GM19043 (cell line): ENCODE results near the gene NME5.

Experiments used
- ATAC-seq: cut with Tn5 transposase; IDR thresholded peaks from one replicate; pipeline ENCODE4 v1.9.1; 2021; ENCODE audit warnings: low read depth; ENCODE audit not compliant: unreplicated experiment

NME5 gene

DNA sequence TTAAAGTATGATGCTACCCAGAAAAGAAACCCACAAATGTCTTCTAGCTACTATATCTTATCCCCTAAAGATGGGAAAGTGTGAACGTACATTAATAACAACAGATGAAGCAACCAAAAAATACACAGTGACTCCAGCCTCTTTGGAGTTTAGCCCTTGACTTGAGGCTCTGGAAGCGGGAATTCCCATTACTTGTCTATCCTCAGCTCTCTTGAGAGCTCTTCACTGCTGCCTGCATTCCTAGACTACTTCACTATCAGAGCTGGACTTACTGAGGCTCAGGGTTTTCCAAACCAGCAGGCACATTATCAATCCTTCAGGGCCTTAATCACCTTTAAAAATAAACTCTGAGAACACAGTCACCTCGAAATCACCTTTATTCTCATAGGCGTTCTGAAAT lies 1.0 kb upstream of the NME5 start:
- no peak for ATAC-seq

- no peak for ATAC-seq
Measured at GRCh38 chr5:138139781-138140090, 508 bp upstream of the NME5 start.

DNA sequence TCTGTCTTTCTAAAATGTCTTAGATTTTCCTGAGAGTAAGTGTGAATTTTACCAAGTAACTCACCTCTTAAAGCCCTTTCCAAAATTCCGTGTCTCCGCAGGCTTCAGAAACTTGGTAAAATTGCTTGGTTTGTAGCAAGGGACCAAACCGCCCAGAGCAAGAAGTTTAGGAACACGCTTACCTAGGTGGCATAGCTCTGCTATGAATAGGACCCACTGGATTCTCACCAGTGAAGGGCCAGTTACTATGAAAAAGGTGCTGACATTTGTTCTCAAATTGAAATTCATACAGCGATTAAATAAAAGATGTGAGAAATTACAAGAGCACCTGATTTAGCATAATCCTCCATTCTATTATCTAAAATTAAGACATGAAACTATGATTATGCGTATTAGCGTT lies 6.7 kb downstream of the NME5 start:
- ATAC-seq, result no peak

DNA sequence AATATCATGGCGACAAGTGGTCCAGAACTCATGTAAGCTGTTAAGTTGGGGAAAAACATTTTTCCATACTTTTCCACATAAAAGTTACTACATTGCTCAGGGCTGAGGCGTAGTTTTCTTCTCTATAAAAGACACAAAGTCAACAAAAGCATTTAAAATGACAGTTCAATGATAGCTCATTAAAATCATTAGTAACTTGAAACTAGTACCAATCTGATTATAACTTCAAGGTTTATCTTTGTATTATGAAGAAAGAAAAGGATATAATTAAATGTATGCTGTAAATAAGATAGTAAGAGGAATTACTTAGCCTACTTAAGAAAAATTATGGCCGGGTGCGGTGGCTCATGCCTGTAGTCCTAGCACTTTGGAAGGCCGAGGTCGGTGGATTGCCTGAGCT lies 9.9 kb downstream of the NME5 start:
- ATAC-seq, result no peak

DNA sequence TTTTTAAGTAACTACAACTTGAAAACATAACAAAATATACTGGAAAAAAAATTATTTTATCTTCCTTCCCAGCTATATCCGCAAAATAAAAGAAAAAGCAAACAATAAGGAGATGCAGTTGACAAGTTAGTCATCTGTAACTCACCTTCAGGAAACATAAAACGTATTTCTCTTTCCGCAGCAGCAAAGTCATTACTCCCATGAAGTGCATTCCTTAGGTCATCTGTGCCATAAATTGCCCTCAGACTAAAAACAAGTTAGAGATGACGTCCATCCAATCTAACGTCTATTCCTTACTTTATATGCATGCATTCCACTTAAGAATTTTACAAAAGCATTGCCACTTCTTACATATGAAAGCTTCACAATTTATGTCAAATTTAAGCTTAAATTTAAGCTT lies 10.9 kb downstream of the NME5 start:
- no peak for ATAC-seq

- no peak for ATAC-seq
Measured at GRCh38 chr5:138115254-138115653, 24.0 kb downstream of the NME5 start.

- no peak for ATAC-seq
Measured at GRCh38 chr5:138111937-138112336, 27.3 kb downstream of the NME5 start.

DNA sequence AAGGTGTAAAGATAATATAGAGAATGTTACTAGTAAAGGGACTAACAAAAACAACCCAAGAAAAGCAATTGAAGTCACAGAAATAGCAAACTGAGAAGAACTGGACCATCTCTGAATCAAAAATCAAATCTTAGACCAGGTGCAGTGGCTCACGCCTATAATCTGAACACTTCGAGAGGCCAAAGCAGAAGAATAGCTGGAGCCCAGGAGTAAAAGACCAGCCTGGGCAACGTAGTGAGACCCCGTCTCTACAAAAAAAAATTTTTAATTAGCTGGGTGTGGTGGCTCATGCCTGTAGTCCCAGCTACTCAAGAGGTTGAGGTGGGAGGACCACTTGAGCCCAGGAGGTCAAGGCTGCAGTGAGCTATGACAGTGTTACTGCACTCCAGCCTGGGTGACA lies 28.0 kb downstream of the NME5 start:
- no peak for ATAC-seq

DNA sequence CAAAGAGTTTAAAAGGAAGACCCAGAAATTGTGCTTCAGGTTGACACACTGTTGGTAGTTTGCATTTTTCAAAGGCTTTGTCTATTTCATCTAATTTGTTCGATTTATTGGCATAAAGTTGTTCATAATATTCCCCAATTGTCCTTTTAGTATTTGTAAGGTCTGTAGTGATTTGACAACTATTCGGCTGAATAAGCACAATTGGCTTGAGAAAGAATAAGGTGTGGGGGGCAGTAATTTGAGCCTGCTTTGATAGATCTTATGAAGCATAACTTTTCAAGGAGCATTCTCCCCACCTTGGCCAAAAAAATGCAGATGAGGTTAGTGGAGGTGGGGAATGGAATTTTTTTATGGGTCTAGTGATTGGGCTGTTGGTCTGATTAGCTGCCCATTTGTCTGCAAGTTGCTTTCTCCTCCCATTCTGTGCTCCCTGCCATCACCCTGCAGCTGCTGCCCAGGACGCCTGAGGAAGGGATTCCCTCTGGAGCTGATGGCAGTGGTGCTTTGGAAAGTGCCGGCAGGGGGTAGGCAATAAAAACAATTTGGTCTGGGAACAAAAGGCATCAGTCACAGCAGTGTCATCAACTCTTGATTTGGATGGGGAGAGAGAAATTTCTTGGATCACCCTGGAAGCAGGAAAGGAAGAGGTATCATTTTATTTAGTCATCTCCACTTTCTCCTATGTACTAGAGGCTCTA lies 28.8 kb downstream of the NME5 start:
- no peak for ATAC-seq

DNA sequence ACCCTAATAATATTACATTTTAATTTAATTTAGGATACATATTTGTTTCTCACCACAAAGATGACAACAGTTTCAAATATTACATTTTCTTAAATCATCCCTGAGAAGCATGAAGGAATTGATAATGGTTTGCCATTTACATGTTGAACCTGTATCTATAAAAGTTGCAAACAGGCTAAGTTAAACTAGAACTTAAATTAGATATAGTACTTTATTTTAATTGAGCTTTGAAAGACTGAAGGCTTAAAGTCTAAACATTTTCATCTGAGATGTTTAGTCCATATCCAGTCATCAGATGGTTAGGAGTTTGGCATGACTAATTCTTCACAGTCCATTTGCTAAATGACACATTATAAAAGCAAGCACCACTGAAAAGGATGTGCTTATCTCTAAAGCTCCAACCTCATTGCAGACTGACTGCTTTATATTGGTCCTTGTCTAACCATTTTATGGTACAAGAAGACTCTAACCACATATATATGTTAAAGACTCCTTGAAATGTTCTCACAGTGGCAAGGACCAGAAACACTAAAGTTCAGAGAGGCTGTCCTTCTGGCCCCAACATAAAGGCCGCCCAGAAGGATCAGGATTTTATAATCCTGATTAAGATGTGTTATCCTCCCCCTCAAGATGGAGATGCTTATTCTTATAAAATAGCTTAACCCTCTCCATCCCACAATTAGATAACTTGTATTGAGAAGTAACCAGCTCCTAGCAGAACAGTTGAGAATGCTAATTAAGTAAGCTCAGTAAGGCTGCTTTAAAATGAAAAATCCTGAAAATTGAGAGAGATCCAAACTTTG lies 29.6 kb downstream of the NME5 start:
- no peak for ATAC-seq

DNA sequence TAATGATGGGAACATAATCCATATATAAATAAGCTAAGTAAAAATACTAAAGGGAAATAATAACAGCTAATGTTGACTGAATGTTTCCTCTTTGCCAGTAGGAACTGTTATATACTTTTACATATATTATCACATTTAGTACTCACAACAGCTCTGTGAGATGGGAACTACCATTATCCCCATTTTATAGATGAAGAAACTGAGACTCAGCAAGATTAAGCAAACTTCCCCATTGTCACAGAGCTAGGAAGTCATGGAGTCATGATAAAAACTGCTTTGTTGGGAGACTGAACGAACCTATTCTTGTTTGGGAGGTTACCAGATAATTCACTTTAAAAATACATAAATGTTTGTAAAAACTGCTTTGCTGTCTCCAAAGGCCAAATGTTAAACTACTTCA lies 32.0 kb downstream of the NME5 start:
- ATAC-seq, result no peak

DNA sequence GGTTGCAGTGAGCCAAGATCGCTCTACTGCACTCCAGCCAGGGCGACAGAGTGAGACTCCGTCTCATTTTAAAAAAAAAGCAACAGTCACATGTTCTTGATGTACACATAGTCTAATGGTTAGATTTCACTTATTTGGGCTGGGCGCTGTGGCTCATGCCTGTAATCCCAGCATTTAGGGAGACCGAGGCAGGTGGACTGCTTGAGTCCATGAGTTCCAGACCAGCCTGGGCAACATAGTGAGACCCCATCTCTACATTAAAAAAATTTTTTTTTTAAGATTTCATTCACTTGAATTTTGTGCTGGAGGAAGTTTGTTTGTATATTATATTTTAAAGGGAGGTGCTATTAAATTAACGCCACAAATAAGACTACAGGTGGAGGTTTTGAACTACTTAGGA lies 33.5 kb downstream of the NME5 start:
- no peak for ATAC-seq

DNA sequence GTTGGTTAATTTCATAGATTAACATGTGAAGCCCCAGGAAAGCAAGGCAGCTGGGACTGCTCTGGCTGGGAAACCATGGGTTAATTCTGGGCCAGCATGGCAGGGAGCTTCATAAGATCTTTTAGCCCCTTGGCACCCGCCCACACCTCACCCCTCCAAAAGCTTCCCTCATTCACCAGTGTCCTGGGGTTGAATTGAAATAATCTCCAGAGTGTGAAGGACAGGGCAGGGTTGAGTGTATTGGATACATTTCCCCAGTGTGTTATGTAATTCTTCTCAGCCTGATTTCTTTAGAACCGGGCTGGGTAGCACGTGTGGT lies 36.0 kb downstream of the NME5 start:
- ATAC-seq, result no peak

- ATAC-seq, result no peak
Measured at GRCh38 chr5:138102454-138103318, 36.5 kb downstream of the NME5 start.

- no peak for ATAC-seq
Measured at GRCh38 chr5:138096997-138097828, 42.0 kb downstream of the NME5 start.

DNA sequence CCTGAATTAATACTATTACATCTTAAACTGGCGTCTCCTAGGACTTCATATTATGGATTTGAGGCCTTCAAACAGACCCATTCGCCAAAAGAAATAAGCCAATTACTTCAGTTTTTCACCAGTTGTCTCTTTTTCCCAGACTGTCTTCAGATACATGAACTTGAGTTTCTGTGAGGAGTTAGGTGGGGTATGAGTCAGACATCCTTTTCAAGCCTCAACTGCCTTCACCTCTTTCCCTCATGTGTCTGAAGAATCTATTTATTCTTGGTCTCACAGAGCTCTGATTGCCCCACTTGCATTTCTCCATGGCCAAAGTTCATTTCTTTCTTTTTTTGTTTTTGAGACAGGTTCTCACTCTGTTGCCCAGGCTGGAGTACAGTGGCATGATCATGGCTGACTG lies 42.9 kb downstream of the NME5 start:
- ATAC-seq, result no peak

DNA sequence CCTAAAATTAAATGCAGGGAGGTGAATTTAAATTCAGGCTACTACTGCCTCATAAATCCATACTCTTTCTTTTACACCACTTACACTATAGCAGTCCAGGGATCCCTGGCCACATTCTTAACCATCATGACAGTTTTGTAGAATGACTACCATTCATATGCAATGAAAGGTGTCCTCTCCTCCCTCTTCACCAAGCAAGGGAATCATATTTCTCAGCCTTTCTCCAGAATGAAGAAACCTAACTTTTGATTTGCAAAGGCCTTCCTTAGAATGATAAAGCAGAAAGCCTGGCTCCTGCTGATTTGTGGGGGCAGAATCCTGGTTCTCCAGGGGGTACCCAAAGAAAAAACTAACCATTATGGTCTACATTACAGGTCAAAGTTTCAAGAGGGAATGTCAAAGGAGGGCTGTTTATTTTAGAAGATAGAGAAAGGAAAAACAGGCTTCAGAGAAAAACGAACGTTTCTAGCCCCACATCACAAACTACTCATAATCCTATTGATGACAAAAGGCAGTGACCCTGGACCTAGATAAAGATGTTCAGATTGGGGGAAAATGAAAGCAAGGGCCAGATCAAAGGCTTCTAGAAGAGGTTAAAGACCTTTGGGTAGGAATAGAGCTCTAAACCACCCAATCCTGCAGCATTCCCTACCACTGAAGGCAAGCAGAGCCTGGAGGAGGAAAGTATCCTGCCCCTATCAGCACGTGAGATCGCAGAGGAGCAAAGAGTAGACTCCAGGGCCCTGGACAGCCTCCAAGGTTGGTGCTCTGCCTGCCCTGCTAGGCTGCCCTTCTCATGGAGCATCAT lies 43.9 kb downstream of the NME5 start:
- no peak for ATAC-seq

GRCh38 chr5:138093036-138093435 lies 46.2 kb downstream of the NME5 start:
- no peak for ATAC-seq

GRCh38 chr5:138092301-138092700 lies 46.9 kb downstream of the NME5 start:
- no peak for ATAC-seq

DNA sequence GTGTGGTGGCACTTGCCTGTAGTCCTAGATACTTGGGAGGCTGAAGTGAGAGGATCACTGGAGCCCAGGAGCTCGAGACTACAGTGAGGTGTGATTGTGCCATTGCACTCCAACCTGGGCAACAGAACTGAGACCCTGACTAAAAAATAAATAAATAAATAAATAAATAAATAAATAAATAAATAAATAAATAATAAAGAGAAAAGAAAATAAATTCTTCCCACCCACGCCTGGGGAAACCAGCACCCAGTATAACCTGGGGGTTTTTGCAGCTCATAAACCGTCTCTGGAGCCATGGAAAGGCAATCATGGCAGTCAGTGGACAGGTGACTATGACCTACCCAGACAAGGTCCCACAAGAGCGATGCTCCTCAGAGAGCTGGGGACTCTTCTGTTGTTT lies 47.5 kb downstream of the NME5 start:
- no peak for ATAC-seq
